Transverse colon (tissue), 3 donors: ENCODE data around the gene PVALEF.

Source experiments
- EP300 ChIP-seq: sonication (generic); formaldehyde crosslinking; IDR thresholded peaks from one replicate; pipeline ENCODE4 v1.6.1; 2017; ENCODE audit warnings: antibody characterized with exemption, low read depth
- POLR2A ChIP-seq: fragments of 450-650 bp; IDR thresholded peaks from one replicate; pipeline ENCODE4 v1.6.1; 2016; ENCODE audit warnings: antibody characterized with exemption, mild to moderate bottlenecking, moderate library complexity
- TF ChIP-seq, protein P1 (sequence below), 5 experiments: fragments of 200-600 bp in 3 of 5; fragments of 450-650 bp in 2 of 5; sonication (generic) in 3 of 5; IDR thresholded peaks; 1 replicate in 2 of 5; 2 replicates in 3 of 5; pipeline ENCODE4 v1.5.1; 2016 to 2017; ENCODE audit warnings: antibody characterized with exemption in 5 of 5, inconsistent platforms in 3 of 5, mild to moderate bottlenecking in 2 of 5, moderate library complexity in 1 of 5

DNA sequence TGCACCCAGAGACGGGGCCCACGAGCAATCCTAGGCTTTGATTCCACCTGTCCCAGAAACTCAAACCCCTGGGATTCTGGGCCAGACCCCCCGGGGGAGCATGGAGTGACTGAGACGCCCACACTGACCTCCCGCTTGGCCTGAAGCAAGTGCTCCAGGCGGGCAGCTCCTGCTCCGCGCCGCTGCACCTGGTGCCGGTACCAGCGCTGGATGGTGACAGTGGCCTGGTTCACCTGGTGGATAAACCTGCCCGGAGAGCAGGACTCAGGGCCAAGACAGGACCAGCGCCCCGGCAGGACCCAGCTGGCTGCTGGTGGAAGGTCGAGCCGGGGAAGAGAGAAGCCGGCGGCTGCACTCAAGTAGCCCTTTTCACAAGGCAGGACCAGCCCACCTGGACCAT, 34.9 kb downstream of the PVALEF start:
- TF ChIP-seq POLR2A (no peak), EP300 (no peak)
- TF ChIP-seq, protein P1, sequence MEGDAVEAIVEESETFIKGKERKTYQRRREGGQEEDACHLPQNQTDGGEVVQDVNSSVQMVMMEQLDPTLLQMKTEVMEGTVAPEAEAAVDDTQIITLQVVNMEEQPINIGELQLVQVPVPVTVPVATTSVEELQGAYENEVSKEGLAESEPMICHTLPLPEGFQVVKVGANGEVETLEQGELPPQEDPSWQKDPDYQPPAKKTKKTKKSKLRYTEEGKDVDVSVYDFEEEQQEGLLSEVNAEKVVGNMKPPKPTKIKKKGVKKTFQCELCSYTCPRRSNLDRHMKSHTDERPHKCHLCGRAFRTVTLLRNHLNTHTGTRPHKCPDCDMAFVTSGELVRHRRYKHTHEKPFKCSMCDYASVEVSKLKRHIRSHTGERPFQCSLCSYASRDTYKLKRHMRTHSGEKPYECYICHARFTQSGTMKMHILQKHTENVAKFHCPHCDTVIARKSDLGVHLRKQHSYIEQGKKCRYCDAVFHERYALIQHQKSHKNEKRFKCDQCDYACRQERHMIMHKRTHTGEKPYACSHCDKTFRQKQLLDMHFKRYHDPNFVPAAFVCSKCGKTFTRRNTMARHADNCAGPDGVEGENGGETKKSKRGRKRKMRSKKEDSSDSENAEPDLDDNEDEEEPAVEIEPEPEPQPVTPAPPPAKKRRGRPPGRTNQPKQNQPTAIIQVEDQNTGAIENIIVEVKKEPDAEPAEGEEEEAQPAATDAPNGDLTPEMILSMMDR (IDR thresholded peaks at IDR 0.05) = no peak
